GM13977 (cell line): ENCODE data around the gene CCDC116.
"Not testable (repeated sequence)": the region's sequence is repeated elsewhere in the genome, so short reads cannot be mapped to it uniquely, and the experiment has no call there.

ENCODE experiments used
- DNase-seq: peaks from one replicate; pipeline ENCODE4 v3.0.0; 2012; ENCODE audit warnings: low spot score
- in situ Hi-C: fragments of 300-500 bp; cut with MboI; formaldehyde crosslinking; loops from one replicate; pipeline ENCODE4 v1.12.0; 2022; ENCODE audit warnings: low sequenced_read_pairs, low pct_unique_long_range_greater_than_20kb, mixed read lengths, inconsistent platforms; ENCODE audit not compliant: unreplicated experiment
- TF ChIP-seq, protein P1 (sequence below): IDR thresholded peaks from 2 replicates; pipeline ENCODE4 v1.5.1; 2012; ENCODE audit warnings: mild to moderate bottlenecking, control low read depth; ENCODE audit not compliant: insufficient read depth; ENCODE audit errors: extremely low read depth, missing control alignments

Gene CCDC116

DNA sequence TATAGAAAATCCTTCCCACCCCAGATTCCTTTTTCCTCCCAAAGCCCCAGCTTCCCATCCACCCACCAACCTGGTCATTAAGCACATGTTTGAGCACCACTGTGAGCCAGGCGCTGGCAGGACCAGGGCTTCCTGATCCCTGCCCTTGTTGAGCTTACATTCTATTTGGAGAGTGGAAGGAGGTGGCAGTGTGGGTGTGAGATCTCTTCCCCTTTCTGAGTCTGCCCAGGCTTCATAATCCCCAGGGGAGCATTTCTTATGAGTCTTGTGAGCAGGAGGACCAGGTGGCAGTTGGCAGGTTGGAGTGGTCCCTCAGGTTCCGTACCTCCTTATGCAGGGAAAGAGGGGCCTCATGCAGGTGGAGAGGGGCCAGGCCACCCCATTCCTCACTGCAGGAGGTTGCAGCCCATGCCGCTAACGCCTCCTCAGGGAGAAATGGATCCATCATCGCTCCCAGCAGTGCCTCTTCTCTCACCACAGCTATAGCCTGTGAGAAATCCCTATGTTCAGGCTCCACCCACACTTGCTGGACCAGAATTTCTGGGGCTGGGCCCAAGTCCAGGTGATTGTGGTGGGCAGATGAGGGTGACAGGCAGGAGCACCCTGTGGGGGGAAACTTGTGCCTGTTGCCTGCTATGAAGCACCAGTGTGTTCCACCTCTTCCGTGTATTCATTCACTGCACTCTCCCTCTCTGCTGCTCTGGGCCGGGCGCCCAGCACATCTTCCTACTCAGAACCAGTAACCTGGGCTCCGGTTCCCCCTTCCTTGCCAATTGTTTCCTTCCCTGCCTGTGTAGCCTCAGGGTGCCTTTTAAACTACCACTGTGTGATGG lies 41.5 kb upstream of the CCDC116 start:
- TF ChIP-seq, protein P1, sequence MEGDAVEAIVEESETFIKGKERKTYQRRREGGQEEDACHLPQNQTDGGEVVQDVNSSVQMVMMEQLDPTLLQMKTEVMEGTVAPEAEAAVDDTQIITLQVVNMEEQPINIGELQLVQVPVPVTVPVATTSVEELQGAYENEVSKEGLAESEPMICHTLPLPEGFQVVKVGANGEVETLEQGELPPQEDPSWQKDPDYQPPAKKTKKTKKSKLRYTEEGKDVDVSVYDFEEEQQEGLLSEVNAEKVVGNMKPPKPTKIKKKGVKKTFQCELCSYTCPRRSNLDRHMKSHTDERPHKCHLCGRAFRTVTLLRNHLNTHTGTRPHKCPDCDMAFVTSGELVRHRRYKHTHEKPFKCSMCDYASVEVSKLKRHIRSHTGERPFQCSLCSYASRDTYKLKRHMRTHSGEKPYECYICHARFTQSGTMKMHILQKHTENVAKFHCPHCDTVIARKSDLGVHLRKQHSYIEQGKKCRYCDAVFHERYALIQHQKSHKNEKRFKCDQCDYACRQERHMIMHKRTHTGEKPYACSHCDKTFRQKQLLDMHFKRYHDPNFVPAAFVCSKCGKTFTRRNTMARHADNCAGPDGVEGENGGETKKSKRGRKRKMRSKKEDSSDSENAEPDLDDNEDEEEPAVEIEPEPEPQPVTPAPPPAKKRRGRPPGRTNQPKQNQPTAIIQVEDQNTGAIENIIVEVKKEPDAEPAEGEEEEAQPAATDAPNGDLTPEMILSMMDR, result no peak
- in situ Hi-C loops, result no loop called here
- no peak for DNase-seq

DNA sequence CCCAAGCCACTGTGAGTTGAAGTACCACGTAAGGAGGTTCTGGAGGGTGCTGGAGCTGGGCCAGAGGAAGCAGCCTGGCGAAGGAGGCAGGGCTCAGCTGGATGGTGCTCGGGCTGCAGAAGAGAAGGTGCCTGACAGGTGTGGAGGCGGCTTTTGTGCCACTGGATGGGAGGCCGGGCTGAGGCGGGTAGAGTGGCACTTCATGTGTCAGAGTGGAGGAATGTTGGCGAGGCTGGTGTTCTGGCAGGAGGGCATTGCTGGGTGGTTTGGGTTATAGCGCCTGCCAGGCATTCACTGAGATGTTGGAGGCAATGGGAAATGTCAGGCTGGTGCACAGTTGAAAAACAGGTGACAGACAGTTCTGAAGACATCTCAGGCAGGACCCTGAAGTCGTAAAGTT lies 40.9 kb upstream of the CCDC116 start:
- TF ChIP-seq, protein P1, result no peak
- no peak for DNase-seq
- in situ Hi-C loops, result no loop called here

DNA sequence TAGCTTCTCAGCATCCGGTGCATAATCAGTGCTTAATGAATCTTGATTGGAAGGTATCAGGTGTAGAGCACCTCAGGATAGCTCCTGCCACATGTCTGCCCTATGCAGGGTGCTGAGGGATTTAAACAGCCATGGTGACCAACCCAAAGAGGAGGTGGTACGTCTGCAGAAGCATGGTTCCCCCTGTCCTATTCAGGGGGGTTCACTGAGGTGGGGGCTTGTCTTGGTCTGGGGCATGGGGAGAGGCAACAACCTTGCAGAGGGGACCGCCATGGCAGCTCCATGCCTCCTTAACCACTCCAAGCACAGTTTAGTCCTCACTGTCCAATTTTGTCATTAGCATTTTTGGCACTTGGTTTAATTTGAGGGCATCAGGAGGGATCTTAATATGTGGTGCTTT lies 40.1 kb upstream of the CCDC116 start:
- in situ Hi-C loops, result no loop called here
- DNase-seq, result no peak
- TF ChIP-seq, protein P1, result no peak

DNA sequence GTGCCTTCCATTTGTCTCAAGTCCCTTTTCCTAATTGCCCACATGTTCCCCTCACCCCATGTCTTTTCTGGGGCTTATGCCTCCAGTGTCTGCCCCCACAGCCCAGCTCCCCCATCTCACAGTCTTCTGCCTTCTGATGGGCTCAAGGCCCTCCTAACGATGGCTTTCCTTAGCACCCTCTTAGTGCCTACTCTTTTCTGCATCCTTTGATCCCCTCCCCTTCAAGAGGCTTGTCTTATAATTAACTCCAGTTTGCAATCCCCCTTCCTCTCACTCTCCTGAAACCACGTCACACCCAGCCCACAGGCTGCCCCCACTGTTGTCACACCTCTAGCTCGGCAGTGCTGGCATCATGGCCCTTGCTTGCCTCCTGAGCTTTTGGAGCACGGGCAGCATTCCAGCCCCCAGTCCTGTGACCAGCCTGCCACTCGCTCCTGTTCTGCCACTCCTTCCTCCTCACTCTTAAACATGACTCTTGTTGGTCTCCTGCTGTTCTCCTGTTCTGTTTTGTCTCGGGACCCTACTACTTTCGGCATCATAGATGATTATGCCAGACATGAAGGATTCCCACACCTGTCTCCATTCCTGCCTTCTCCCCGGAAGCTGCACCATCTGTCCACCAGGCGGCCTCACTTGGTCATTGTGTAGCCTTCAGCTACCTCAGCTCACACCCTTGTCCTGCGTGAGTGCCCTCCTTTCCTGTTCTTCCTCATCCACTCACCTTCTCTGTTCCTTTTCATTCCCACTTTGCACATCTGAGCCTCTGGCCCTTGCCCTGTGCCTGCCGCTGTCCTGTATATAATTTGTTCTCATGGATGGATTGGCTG lies 38.9 kb upstream of the CCDC116 start:
- DNase-seq, result no peak
- TF ChIP-seq, protein P1, result peak; percentile 7

DNA sequence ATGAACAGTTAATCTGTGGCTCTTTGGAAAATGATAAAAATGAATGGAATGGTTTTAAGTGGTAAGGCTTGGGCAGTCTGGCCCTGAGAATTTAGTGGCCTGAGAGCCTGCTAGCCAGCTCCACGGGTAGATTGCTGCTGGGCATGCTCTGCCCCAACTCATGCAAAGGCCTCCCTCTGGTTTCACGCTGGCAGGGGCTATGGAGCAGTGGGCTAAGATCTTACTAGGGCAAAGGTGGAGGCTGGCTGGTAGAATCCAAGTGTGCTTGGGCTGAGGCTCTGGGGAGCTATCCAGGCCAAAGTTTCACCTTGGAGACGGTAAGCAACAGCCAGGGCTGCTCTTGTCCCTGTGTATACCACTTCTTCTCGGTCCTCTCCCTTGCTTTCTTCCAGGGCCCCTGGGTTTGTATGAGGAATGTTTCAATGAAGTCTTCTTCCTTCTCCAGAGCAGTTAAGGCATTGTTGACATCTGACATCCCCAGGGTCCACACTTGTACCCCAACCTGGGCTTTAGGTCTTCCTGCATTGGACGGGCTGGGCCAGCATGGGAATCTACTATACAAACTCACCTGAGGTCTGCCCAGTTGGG lies 37.6 kb upstream of the CCDC116 start:
- no peak for DNase-seq
- TF ChIP-seq, protein P1, result no peak
- in situ Hi-C loops, result no loop called here

More for the DNA sequence above, 38.9 kb upstream of the CCDC116 start:
- in situ Hi-C loops, result no loop called here

DNA sequence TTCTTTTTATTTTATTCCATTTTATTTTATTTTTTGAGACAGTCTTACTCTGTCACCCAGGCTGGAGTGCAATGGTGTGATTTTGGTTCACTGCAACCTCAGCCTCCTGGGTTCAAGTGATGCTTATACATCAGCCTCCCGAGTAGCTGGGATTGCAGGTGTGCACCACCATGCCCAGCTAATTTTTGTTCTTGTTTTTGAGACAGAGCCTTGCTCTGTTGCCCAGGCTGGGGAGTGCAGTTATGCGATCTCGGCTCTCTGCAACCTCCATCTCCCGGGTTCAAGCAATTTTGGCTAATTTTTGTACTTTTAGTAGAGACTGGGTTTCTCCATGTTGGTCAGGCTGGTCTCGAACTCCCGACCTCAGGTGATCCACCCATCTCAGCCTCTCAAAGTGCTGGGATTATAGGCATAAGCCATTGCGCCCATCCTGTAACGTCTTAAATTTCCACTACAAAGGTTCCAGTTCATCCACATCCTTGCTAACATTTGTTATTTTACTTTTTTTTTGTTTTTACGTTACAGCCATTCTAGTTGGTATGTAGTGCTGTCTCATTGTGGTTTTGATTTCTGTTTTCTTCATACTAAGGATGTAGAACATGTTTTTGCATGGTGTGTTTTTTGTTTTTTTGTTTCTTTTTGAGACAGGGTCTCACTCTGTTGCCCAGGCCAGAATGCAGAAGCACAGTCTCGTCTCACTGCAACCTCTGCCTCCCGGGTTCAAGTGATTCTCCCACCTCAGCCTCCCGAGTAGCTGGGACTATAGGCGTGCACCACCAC lies 36.0 kb upstream of the CCDC116 start:
- DNase-seq, in situ Hi-C loops: not testable (repeated sequence)
